Measurements from ENCODE around the gene ILK.

Gene ILK

DNA sequence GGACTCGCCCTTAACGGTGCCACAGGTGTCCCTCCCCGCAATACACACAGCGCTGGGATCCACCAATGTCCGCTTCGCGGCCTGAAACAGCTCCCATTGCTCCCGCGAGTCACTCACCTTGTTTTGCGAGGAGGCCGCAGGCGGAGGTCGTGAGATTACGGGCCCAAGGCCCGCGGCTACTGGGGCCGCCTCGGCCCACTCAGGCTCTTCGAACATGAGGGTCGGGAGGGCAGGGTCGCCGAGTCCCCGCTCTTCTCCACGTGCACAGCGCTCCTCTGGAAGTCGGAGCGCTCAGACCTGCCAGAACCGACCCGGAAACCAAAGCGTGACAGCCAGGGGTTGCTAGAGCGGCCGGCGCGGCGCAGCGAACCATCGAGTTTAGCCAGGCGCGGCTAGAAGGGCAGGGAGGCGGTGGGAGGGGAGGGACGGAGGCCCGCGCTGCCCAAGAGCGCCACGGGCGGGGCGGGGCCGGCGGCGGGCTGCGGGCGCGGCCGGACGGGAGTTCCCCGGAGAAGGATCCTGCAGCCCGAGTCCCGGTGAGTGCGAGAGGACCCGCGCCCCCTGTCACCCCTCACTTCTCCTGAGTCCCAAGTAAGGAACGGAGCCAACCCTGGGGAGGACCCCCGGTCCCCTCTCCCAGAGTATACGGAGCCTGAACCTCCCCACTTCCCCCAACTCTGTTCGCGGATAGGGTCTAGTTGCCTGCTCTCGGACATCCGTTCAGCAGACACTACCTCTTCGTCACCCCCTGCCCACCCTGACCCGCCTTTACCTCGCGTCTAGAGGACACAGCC is at the start of gene ILK, which contains the start of gene RRP8:
ILK (plus strand) TSS at position 488 of the 794 bp plus-strand sequence. CDS start 498 bp downstream, outside the sequence.
RRP8 (minus strand) TSS at position 330 of the 794 bp plus-strand sequence; CDS start at position 216, 114 bp downstream.
- peak within 1 kb of the TSS; percentile 82 for H3K27ac ChIP-seq (ENCODE audit: low read depth, low read length)
- H3K4me3 ChIP-seq (ENCODE audit: low read depth, low read length) = peak within 1 kb of the TSS; percentile 98
- peaks cover 45% of the 10 kb centered on the region for H3K36me3 ChIP-seq (ENCODE audit: control insufficient read depth, insufficient read depth, low read length)
- no peaks in the 10 kb centered on the region for H3K27me3 ChIP-seq (ENCODE audit: control insufficient read depth, insufficient read depth, low read length)
- no peaks in the 10 kb centered on the region for H3K9me3 ChIP-seq (ENCODE audit: control insufficient read depth, insufficient read depth, low read length)
- H3K9ac ChIP-seq (ENCODE audit: low read depth, low read length) = peak within 1 kb of the TSS; percentile 88
- peaks cover 30% of the 10 kb centered on the region for H3K4me1 ChIP-seq (ENCODE audit: control insufficient read depth, insufficient read depth, low read length)

DNA sequence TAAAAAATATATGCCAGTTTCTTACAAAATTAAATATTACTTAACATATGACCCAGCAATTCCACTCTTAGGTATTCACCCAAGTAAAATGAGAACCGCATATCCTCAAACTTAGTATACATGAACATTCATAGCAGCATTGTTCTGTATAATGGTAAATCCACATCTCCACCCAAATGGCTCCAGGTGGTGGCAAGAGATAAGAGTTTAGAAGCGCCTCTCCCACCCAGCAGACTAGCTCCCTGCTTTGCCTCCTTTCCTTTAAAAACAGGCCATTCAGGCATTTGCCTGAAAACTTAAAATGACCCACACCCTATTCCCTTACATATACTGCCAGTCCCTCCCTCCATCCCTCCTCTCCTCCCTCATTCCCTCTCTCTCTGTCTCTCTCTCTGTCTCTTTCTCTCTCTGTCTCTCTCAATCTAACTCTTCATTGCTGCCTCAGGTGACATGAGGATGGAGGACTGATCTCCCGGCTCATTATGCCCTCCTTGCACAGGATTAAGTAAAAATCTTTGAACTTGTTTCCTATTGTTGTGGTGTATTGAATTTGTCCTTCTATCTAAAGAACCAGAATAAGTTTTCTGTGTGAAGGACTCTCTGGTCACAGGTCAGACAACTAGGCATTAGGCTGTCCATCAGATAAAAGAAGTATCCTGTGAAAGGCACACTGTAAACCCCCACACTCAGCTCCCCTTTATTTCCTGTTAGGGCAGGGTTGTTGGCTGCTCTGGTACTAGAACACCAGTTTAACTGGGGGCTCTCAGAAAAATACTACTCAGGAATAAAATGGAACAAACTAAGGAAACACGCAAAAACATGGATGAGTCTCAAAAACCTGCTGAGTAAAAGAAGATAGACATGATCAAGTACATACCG is 48.5 kb upstream of the ILK start:
- H3K27ac ChIP-seq (ENCODE audit: low read depth, low read length) = no peak overlapping the region
- H3K4me3 ChIP-seq (ENCODE audit: low read depth, low read length) = no peak overlapping the region
- H3K9ac ChIP-seq (ENCODE audit: low read depth, low read length) = no peak overlapping the region
- no peaks in the 10 kb centered on the region for H3K9me3 ChIP-seq (ENCODE audit: control insufficient read depth, insufficient read depth, low read length)
- H3K27me3 ChIP-seq (ENCODE audit: control insufficient read depth, insufficient read depth, low read length) = no peaks in the 10 kb centered on the region
- H3K36me3 ChIP-seq (ENCODE audit: control insufficient read depth, insufficient read depth, low read length) = no peaks in the 10 kb centered on the region
- H3K4me1 ChIP-seq (ENCODE audit: control insufficient read depth, insufficient read depth, low read length) = no peaks in the 10 kb centered on the region

DNA sequence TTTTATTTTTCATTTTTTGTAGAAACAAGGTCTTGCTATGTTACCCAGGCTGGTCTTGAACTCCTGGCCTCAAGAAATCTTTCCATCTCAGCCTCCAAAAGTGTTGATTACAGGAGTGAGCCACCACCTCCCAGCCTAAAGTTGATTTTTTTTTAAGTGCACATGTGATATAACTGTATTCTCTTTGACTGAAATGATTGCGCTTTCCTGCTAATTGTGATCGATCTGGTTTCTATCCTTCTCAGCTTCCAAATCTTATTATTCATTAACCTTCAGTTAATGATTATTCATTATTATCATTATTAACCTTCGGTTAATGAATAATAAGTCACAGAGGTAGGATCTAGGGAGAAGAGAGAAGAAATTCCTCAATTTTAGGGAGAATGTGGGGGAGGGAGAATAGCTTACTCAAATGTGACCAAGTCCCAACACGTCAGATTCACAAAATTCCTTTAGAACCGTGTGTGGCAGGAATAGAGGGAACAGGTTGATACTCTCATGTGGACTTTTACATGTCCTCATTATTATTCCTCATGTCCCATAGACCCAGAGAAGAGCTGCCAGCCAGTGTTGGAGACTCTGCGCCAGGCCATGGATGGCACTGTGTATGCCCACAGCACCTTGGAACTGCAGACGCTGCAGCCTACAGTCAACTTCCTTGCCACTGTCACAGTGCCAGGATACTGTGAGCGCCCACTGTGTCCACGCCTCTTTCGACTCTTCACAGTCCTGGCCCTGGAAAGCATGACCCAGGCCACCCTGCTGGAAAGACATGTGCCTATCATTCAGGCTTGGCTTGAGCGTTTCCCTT is 47.2 kb upstream of the ILK start:
- H3K4me1 ChIP-seq (ENCODE audit: control insufficient read depth, insufficient read depth, low read length) = no peaks in the 10 kb centered on the region
- no peak overlapping the region for H3K9ac ChIP-seq (ENCODE audit: low read depth, low read length)
- no peaks in the 10 kb centered on the region for H3K36me3 ChIP-seq (ENCODE audit: control insufficient read depth, insufficient read depth, low read length)
- no peak overlapping the region for H3K4me3 ChIP-seq (ENCODE audit: low read depth, low read length)
- H3K9me3 ChIP-seq (ENCODE audit: control insufficient read depth, insufficient read depth, low read length) = no peaks in the 10 kb centered on the region
- no peaks in the 10 kb centered on the region for H3K27me3 ChIP-seq (ENCODE audit: control insufficient read depth, insufficient read depth, low read length)
- no peak overlapping the region for H3K27ac ChIP-seq (ENCODE audit: low read depth, low read length)

DNA sequence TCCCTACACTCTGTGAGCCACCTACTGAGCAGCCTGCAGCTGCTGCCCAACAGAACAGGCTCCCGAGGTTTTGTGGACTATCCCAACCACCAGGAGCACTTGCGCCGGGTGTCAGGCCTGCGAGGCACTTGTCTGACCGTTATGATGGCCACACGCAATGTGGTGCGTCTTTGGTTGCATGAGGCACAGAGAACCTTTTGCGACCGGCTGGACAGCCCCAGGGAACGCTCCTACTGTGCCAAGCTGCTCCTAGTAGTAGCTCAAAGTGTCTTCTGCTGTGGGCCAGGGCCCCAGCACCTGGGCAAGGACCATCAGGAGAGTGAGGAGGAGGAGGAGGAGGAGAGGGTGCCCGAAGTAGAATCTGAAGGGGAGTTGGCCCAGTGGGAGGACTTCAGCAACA is 46.5 kb upstream of the ILK start:
- Histone ChIP-seq H3K4me1 (ENCODE audit: control insufficient read depth, insufficient read depth, low read length) (no peaks in the 10 kb centered on the region), H3K27me3 (ENCODE audit: control insufficient read depth, insufficient read depth, low read length) (no peaks in the 10 kb centered on the region), H3K4me3 (ENCODE audit: low read depth, low read length) (no peak overlapping the region), H3K9ac (ENCODE audit: low read depth, low read length) (no peak overlapping the region), H3K9me3 (ENCODE audit: control insufficient read depth, insufficient read depth, low read length) (no peaks in the 10 kb centered on the region), H3K27ac (ENCODE audit: low read depth, low read length) (no peak overlapping the region), H3K36me3 (ENCODE audit: control insufficient read depth, insufficient read depth, low read length) (no peaks in the 10 kb centered on the region)

DNA sequence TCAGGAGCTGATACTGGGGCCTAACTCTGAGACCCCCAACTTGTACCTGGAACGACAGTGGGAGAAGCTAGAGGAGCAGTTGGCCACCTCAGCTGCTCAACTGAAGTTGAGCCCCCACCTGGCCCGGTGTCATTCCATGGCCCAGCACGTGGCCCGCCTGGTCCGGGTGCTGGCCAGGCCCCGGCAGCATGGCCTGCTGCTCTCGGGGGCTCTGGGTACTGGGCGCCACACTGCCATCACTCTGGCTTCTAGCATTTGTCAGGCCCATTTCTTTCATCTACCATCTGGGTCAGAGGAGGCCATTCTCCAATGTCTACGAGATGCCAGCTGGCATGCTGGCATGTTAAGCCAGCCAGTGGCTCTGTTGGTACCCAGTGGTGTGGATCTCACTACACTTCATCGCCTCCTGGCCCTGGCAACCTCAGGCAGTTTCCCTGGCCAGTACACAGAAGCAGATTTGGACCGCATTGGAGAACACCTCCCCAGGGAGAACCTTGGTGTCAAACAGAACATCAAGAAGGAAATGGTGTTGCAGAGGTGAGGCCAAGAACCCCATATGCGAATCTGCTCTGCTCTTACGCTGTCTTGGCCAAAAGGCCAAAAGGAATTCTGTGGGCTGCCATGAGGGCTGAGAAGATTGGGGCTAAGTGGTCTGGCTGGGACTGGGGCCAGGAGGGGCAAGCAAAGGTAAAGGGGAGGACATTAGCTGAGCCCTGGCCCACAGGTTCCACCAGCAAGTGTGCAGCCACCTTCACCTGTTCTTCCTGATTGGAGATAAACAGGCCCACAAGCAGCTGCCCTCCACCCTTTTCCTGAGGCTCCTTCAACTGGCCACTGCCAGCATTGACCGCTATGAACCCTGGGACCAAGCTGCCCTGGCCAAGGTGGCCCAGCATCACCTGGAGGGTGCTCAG is 45.6 kb upstream of the ILK start:
- Histone ChIP-seq H3K9ac (ENCODE audit: low read depth, low read length) (no peak overlapping the region), H3K27me3 (ENCODE audit: control insufficient read depth, insufficient read depth, low read length) (no peaks in the 10 kb centered on the region), H3K27ac (ENCODE audit: low read depth, low read length) (no peak overlapping the region), H3K4me1 (ENCODE audit: control insufficient read depth, insufficient read depth, low read length) (no peaks in the 10 kb centered on the region), H3K36me3 (ENCODE audit: control insufficient read depth, insufficient read depth, low read length) (no peaks in the 10 kb centered on the region), H3K9me3 (ENCODE audit: control insufficient read depth, insufficient read depth, low read length) (no peaks in the 10 kb centered on the region), H3K4me3 (ENCODE audit: low read depth, low read length) (no peak overlapping the region)

DNA sequence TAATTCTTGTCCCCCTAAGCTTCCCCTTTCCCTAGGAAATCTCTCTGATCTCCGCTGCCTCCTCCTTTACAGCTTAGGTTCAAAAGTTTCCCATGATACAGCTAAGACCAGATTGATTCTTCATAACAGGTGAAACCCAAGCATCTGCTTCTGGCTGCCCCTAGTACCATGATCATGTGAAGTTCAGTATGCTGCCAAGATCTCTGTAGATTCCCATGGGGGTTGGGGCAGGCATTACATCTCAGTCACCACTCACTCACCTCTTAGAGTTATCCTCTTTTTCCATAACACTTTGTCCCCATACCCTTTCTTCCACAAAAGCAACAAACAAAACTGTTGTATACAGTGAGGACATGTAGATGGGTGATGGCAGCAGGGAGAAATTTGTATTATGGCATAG is 44.2 kb upstream of the ILK start:
- Histone ChIP-seq H3K27ac (ENCODE audit: low read depth, low read length) (no peak overlapping the region), H3K27me3 (ENCODE audit: control insufficient read depth, insufficient read depth, low read length) (no peaks in the 10 kb centered on the region), H3K9ac (ENCODE audit: low read depth, low read length) (no peak overlapping the region), H3K36me3 (ENCODE audit: control insufficient read depth, insufficient read depth, low read length) (no peaks in the 10 kb centered on the region), H3K4me1 (ENCODE audit: control insufficient read depth, insufficient read depth, low read length) (peaks cover 4% of the 10 kb centered on the region), H3K4me3 (ENCODE audit: low read depth, low read length) (no peak overlapping the region), H3K9me3 (ENCODE audit: control insufficient read depth, insufficient read depth, low read length) (no peaks in the 10 kb centered on the region)

DNA sequence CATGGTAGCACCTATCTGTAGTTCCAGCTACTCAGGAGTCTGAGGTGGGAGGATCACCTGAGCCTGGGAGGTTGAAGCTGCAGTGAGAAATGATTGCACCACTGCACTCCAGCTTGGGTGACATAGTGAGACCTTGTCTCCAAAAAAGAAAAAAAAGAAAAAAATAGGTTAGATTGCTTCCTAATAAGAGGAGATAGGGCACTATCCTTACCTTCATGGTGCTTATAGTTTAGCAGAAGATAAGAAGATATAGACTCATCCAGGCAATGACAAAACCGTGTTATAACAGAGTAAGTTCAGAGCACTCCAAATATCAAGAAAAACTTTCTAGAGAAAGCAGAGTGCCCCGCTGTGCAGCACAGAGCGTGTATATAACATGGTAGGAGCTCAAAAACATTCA is 42.3 kb upstream of the ILK start:
- no peaks in the 10 kb centered on the region for H3K9me3 ChIP-seq (ENCODE audit: control insufficient read depth, insufficient read depth, low read length)
- H3K27ac ChIP-seq (ENCODE audit: low read depth, low read length) = no peak overlapping the region
- no peaks in the 10 kb centered on the region for H3K36me3 ChIP-seq (ENCODE audit: control insufficient read depth, insufficient read depth, low read length)
- H3K4me1 ChIP-seq (ENCODE audit: control insufficient read depth, insufficient read depth, low read length) = peaks cover 16% of the 10 kb centered on the region
- H3K4me3 ChIP-seq (ENCODE audit: low read depth, low read length) = no peak overlapping the region
- H3K9ac ChIP-seq (ENCODE audit: low read depth, low read length) = no peak overlapping the region
- no peaks in the 10 kb centered on the region for H3K27me3 ChIP-seq (ENCODE audit: control insufficient read depth, insufficient read depth, low read length)

DNA sequence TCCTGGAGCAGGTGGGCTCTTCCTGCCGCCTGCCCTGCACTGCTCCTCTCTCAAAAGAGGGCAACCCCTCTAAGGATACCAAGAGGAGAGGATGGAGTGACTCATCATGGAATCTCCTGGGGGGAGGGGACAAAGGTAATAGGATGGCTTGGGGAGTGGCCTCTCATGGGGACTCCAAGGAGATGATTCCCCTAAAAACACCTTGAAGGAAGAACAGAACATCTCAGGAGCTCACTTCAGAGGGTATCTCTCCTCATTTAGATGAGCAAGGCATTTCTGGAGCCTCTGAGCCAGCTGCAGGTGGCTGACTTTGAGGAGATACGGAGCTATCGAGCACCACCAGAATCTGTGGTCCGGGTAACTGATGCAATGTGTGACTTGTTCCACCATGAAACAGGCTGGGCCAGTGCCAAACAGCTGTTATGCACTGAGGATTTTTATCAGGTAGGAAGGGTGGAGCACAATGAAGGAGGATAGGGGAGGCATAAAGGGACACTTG is 40.4 kb upstream of the ILK start:
- Histone ChIP-seq H3K9ac (ENCODE audit: low read depth, low read length) (no peak overlapping the region), H3K4me3 (ENCODE audit: low read depth, low read length) (no peak overlapping the region), H3K27ac (ENCODE audit: low read depth, low read length) (no peak overlapping the region), H3K9me3 (ENCODE audit: control insufficient read depth, insufficient read depth, low read length) (no peaks in the 10 kb centered on the region), H3K4me1 (ENCODE audit: control insufficient read depth, insufficient read depth, low read length) (peaks cover 16% of the 10 kb centered on the region), H3K27me3 (ENCODE audit: control insufficient read depth, insufficient read depth, low read length) (no peaks in the 10 kb centered on the region), H3K36me3 (ENCODE audit: control insufficient read depth, insufficient read depth, low read length) (no peaks in the 10 kb centered on the region)

DNA sequence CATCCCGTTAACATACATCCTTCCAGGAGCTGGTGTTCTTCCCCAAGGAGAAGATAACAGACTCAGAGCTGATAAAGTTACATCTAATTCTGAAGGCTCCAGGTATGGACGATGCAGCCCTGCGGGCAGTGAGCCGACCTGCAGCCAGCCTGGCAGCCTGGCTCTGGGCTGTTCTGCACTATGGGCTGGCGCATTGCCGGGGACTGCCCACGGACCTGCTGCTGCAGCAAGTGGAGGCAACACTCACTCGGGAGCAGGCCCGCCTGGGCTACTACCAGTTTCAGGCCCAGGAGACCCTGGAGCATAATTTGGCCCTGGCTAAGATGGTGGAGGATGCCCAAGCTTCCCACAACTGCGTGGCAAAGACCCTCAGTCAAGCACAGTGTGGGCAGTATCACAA is 39.9 kb upstream of the ILK start:
- Histone ChIP-seq H3K9ac (ENCODE audit: low read depth, low read length) (no peak overlapping the region), H3K9me3 (ENCODE audit: control insufficient read depth, insufficient read depth, low read length) (no peaks in the 10 kb centered on the region), H3K4me1 (ENCODE audit: control insufficient read depth, insufficient read depth, low read length) (peaks cover 16% of the 10 kb centered on the region), H3K4me3 (ENCODE audit: low read depth, low read length) (no peak overlapping the region), H3K27ac (ENCODE audit: low read depth, low read length) (no peak overlapping the region), H3K36me3 (ENCODE audit: control insufficient read depth, insufficient read depth, low read length) (no peaks in the 10 kb centered on the region), H3K27me3 (ENCODE audit: control insufficient read depth, insufficient read depth, low read length) (no peaks in the 10 kb centered on the region)

DNA sequence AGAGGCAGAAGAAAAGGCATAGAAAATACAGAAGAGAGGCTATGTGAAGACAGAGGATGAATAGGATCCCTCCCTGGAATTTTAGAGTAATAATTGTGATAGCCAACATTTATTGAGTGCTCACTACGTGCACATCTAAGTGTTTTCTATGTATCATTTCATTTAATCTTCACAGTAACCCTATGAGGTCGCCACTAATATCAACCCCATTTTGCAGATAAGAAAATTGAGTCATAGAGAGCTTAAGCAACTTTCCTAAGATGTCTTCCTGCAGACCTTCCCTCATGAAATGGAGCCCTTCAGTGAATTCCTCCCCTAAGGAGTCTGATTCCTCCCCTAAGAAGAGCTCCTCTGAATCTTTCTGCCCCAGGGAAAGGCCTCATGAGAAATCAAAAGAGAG is 38.2 kb upstream of the ILK start:
- no peaks in the 10 kb centered on the region for H3K9me3 ChIP-seq (ENCODE audit: control insufficient read depth, insufficient read depth, low read length)
- H3K27ac ChIP-seq (ENCODE audit: low read depth, low read length) = no peak overlapping the region
- H3K4me1 ChIP-seq (ENCODE audit: control insufficient read depth, insufficient read depth, low read length) = peaks cover 16% of the 10 kb centered on the region
- H3K4me3 ChIP-seq (ENCODE audit: low read depth, low read length) = no peak overlapping the region
- H3K27me3 ChIP-seq (ENCODE audit: control insufficient read depth, insufficient read depth, low read length) = no peaks in the 10 kb centered on the region
- no peak overlapping the region for H3K9ac ChIP-seq (ENCODE audit: low read depth, low read length)
- no peaks in the 10 kb centered on the region for H3K36me3 ChIP-seq (ENCODE audit: control insufficient read depth, insufficient read depth, low read length)
